T-cell (primary cell): ENCODE measurements around the gene SLC25A11. TPM values are rescaled to one million over a fixed set of nuclear protein-coding genes. Genes with fewer than 3 reads are reported as not detected.

Experiments used
- ATAC-seq, 4 experiments: fragments of 200-7000 bp in 3 of 4; fragments of 150-1000 bp in 1 of 4; cut with Tn5 transposase; replicated peaks in 1 of 4; 1 replicate in 3 of 4; 2 replicates in 1 of 4; pipeline ENCODE4 v1.10.0; 2021; ENCODE audit warnings: moderate library complexity in 3 of 4, mild to moderate bottlenecking in 2 of 4, moderate number of reproducible peaks in 1 of 4
- CTCF ChIA-PET, 2 donors: fragments of 300-600 bp; sonication (Branson Sonifier 250); formaldehyde crosslinking; loops; one replicate each; lab custom pipeline; 2022; ENCODE audit warnings: antibody characterized with exemption in 2 of 2; lab: Charles Lee
- POLR2A ChIA-PET, 2 donors: fragments of 300-600 bp; sonication (Branson Sonifier 250); formaldehyde crosslinking; loops; one replicate each; lab custom pipeline; 2022; ENCODE audit warnings: antibody characterized with exemption in 2 of 2; lab: Charles Lee
- DNase-seq, 35 experiments: peaks; one replicate each; pipeline versions ENCODE4 v3.0.0 to v3.0.0-alpha.2; 2013 to 2023
- H3K27ac ChIP-seq: one replicate; pipeline ENCODE4 v1.5.1; 2013; ENCODE audit warnings: low read length
- H3K27me3 ChIP-seq, 2 experiments: replicated peaks in 1 of 2; 1 replicate in 1 of 2; 2 replicates in 1 of 2; pipeline versions ENCODE4 v1.6.1 to v1.7.0; 2013; ENCODE audit warnings: low read length in 1 of 2, mixed read lengths in 1 of 2; ENCODE audit not compliant: control insufficient read depth in 2 of 2, insufficient read depth in 2 of 2; ENCODE audit errors: extremely low read depth in 1 of 2
- H3K36me3 ChIP-seq, 2 donors: 1 replicate in 1 of 2; 2 replicates in 1 of 2; pipeline versions ENCODE4 v1.6.1 to v1.7.0; 2013; ENCODE audit warnings: low read length in 1 of 2; ENCODE audit not compliant: control insufficient read depth in 2 of 2, insufficient read depth in 1 of 2; ENCODE audit errors: extremely low read depth in 1 of 2
- H3K4me1 ChIP-seq, 2 experiments: 1 replicate in 1 of 2; 2 replicates in 1 of 2; pipeline versions ENCODE4 v1.6.1 to v1.7.0; 2013; ENCODE audit warnings: low read length in 2 of 2, mixed read lengths in 1 of 2; ENCODE audit not compliant: insufficient read depth in 2 of 2, control insufficient read depth in 1 of 2; ENCODE audit errors: extremely low read depth in 1 of 2
- H3K4me3 ChIP-seq, 2 donors: 1 replicate in 1 of 2; 2 replicates in 1 of 2; pipeline versions ENCODE4 v1.5.1 to v1.7.0; 2013; ENCODE audit warnings: mild to moderate bottlenecking in 2 of 2, low read length in 1 of 2, moderate library complexity in 1 of 2; ENCODE audit not compliant: control insufficient read depth in 1 of 2; ENCODE audit errors: extremely low read depth in 1 of 2
- H3K9me3 ChIP-seq: 2 replicates; pipeline ENCODE4 v1.7.0; 2013
- H3K27ac Mint-ChIP-seq, 2 donors: one replicate each; pipeline ENCODE4 v1.8.0; 2020 to 2021; ENCODE audit warnings: mild to moderate bottlenecking in 2 of 2, mixed read lengths in 2 of 2
- H3K27me3 Mint-ChIP-seq, 2 donors: one replicate each; pipeline ENCODE4 v1.8.0; 2021 to 2022; ENCODE audit warnings: mixed read lengths in 2 of 2
- H3K36me3 Mint-ChIP-seq: one replicate; pipeline ENCODE4 v1.8.0; 2021; ENCODE audit warnings: mixed read lengths
- H3K4me1 Mint-ChIP-seq, 3 donors: one replicate each; pipeline ENCODE4 v1.8.0; 2020 to 2022; ENCODE audit warnings: mixed read lengths in 3 of 3, mild to moderate bottlenecking in 1 of 3
- H3K4me3 Mint-ChIP-seq, 3 donors: one replicate each; pipeline ENCODE4 v1.8.0; 2020 to 2022; ENCODE audit warnings: mild to moderate bottlenecking in 3 of 3, mixed read lengths in 3 of 3, moderate library complexity in 3 of 3
- H3K9me3 Mint-ChIP-seq, 3 donors: one replicate each; pipeline ENCODE4 v1.8.0; 2020 to 2022; ENCODE audit warnings: mixed read lengths in 3 of 3
- WGBS: methylation state at CpG from one replicate; pipeline ENCODE4 v1.1.5; 2013; ENCODE audit warnings: missing lambda C conversion rate; ENCODE audit not compliant: insufficient coverage; 5-methylcytosine and 5-hydroxymethylcytosine counted together
- total RNA-seq, 35 experiments: library from RNA in 6 of 35; stranded (reverse) in 6 of 35; fragments of 120-200 nt in 1 of 35; gene quantifications; one replicate each; pipeline versions ENCODE4 v1.2.1 to v1.2.4 and lab custom pipeline; 2013 to 2026

SLC25A11 gene, protein sequence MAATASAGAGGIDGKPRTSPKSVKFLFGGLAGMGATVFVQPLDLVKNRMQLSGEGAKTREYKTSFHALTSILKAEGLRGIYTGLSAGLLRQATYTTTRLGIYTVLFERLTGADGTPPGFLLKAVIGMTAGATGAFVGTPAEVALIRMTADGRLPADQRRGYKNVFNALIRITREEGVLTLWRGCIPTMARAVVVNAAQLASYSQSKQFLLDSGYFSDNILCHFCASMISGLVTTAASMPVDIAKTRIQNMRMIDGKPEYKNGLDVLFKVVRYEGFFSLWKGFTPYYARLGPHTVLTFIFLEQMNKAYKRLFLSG
- 10 to 100 TPM; 30.9 to 51.6 (median 47.0) TPM for total RNA-seq
- 26.9 TPM for total RNA-seq (2013)
- total RNA-seq (lab: John Stamatoyannopoulos, UW), result 13.1 to 89.8 (median 29.6) reads per million in 29 experiments

DNA sequence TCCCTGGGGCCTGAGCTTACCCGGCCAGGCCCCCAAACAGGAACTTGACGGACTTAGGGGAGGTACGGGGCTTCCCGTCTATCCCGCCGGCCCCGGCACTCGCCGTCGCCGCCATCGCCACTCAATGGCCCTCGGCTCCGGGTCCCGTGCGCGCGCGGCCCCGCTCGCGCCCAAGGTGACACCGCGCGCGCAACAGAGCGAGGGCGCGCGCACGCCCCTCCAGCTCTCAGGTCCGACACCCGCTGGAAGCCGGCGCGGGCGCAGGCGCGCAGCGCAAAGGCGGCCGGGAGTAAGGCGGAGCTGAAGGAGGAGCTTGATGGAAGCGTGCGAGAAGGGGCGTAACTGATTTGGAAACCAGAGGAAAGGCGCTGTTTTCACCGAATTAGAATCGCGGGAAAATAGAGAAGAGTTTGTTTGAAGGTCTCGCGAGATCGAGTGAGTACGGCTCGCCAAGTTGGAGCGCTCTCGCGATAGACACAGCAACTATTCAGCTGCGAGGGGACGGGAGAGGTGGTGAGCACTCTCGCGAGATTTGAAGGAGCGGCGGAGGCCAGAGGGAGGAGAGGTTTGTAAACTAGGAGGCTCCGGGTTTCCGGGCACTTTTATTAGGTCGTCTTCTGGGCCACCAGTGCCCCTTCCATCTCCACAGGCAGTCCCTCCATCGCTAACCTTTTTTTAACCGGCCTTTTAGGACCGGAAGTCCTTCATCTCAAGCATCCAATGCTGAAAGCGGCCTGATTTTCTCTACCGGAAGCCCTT lies at the start of gene SLC25A11, which contains the start of gene RNF167:
Gene SLC25A11 (minus strand): TSS at position 251 of the 759 bp plus-strand sequence. CDS start 136 bp downstream, at position 115.
Gene RNF167 (plus strand): TSS at position 473 of the 759 bp plus-strand sequence. CDS start 642 bp downstream, outside the sequence.
- ChIA-PET CTCF (interaction anchor here (0.5 to 2.0 kb wide), 10 partner anchors 9 to 230 kb away, joined by 3 to 19 read pairs (median 4); partner anchors contain the start of genes ARRB2 (in 1 of the 2), C17orf107 (in 1 of the 2), CAMTA2 (in 1 of the 2) and SPAG7 (in 1 of the 2)), POLR2A (interaction anchor here in 1 of 2 donors (0.6 to 1.5 kb wide), 3 partner anchors 8 to 37 kb away, joined by 5 to 8 read pairs (median 5); partner anchors contain the start of genes CHRNE, PFN1 and SPAG7)
- WGBS, result under 1% methylated on average over 63 of the region's 72 CpGs
- Mint-ChIP-seq H3K27me3 (no peaks in the 10 kb centered on the region), H3K36me3 (peaks cover 40% of the 10 kb centered on the region), H3K4me1 (peaks cover 63 to 73% (median 64%) of the 10 kb centered on the region in 3 donors), H3K9me3 (no peaks in the 10 kb centered on the region), H3K4me3 (peak within 1 kb of the TSS; percentile 91 to 100 (median 94)), H3K27ac (peak within 1 kb of the TSS; percentile 96 to 97)
- peak within 1 kb of the TSS; percentile 77 for H3K27ac ChIP-seq
- peak; percentile 87 to 99 (median 95) for DNase-seq
- peaks cover 31 to 61% of the 10 kb centered on the region in 2 experiments for H3K4me1 ChIP-seq
- ATAC-seq, result peak; percentile 81 to 88 (median 84)
- H3K4me3 ChIP-seq, result peak within 1 kb of the TSS; percentile 85 to 99
- peaks cover 11 to 46% of the 10 kb centered on the region in 2 donors for H3K36me3 ChIP-seq
- H3K27me3 ChIP-seq, result no peaks in the 10 kb centered on the region
- no peaks in the 10 kb centered on the region for H3K9me3 ChIP-seq

DNA sequence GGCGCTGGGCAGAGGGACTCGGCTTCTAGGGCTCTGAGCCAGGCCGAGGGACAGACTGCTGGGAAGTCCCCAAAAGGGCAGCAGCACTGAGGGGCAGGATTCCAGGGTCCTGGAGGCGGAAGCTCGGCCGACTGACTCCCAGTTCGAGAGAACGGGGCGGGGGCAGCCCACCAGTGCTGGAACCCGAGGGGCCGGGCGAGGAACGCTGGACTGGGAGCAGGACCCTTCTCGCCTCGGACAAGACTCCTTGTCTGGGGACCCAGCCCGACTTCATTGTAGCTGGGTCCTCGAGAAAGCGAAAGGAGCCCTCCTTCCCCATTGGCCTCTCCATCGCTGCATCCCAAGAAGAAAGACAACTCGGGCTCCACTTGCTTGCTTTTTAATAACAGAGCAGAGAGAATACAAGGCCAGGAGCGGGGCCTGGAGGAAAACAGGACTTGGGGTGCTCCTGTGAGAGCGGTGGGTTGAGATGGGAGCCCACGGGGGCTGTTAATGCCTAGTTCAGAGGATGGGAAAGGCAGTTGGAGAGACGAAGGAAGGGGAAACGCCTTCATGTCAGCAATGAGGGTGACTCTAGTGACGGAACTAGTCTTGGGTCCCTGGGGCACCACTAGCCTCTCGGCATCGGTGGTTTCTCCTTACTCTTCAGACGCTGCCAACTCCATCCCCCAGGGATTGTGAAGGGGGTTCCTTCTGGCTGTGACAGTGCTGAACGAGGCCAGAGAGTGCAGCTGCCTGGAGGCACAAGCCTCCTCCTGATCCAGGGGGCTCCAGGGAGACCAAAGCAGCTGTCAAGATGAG lies 48.1 kb upstream of the SLC25A11 start:
- ChIA-PET POLR2A (interaction anchor here in 1 of 2 donors (2.0 kb wide), 1 partner anchor 21 kb away, joined by 7 read pairs; the partner anchor contains the start of gene SPAG7), CTCF (interaction anchor here (0.6 to 1.6 kb wide), 3 partner anchors 21 to 48 kb away, joined by 6 to 7 read pairs (median 7); partner anchors contain the start of genes RNF167 (in 1 of the 2), SLC25A11 (in 1 of the 2) and SPAG7 (in 1 of the 2))
- ATAC-seq (peak in 3 of 4 experiments; percentile 12 to 17 (median 17)), DNase-seq (no peak)
- peak overlapping the region; percentile 70 to 89 for H3K4me3 ChIP-seq
- 2% methylated on average over 24 of the region's 30 CpGs for WGBS
- Mint-ChIP-seq H3K4me3 (peak overlapping the region; percentile 88 to 92 (median 91)), H3K9me3 (no peaks in the 10 kb centered on the region), H3K27me3 (no peaks in the 10 kb centered on the region), H3K36me3 (peaks cover 4% of the 10 kb centered on the region), H3K27ac (peak overlapping the region; percentile 89 to 96), H3K4me1 (peaks cover 37 to 42% (median 40%) of the 10 kb centered on the region in 3 donors)
- H3K36me3 ChIP-seq, result peaks cover 0 to 5% of the 10 kb centered on the region in 2 donors
- H3K9me3 ChIP-seq, result no peaks in the 10 kb centered on the region
- no peaks in the 10 kb centered on the region for H3K27me3 ChIP-seq
- peaks cover 9 to 33% of the 10 kb centered on the region in 2 experiments for H3K4me1 ChIP-seq
- peak overlapping the region; percentile 90 for H3K27ac ChIP-seq

GRCh38 chr17:4986951-4987766 lies 47.3 kb upstream of the SLC25A11 start, which contains the start of gene CAMTA2:
CAMTA2 (minus strand) TSS chr17:4987675; CDS start chr17:4986222, 1,453 bp downstream.
- Histone ChIP-seq H3K9me3 (no peaks in the 10 kb centered on the region), H3K4me1 (peaks cover 9 to 33% of the 10 kb centered on the region in 2 experiments), H3K4me3 (peak within 1 kb of the TSS; percentile 70 to 89), H3K36me3 (peaks cover 0 to 13% of the 10 kb centered on the region in 2 donors), H3K27me3 (no peaks in the 10 kb centered on the region), H3K27ac (peak within 1 kb of the TSS; percentile 90)
- ChIA-PET CTCF (interaction anchor here in 1 of 2 donors (0.8 to 1.6 kb wide), 4 partner anchors 10 to 74 kb away, joined by 3 to 7 read pairs (median 6); partner anchors contain the start of genes INCA1, KIF1C, RNF167 and SLC25A11), POLR2A (interaction anchor here in 1 of 2 donors (2.0 kb wide), 1 partner anchor 20 kb away, joined by 7 read pairs; the partner anchor contains the start of gene SPAG7)
- Mint-ChIP-seq H3K27ac (peak within 1 kb of the TSS; percentile 89 to 96), H3K9me3 (no peaks in the 10 kb centered on the region), H3K4me3 (peak within 1 kb of the TSS; percentile 88 to 92 (median 91)), H3K27me3 (no peaks in the 10 kb centered on the region), H3K36me3 (peaks cover 11% of the 10 kb centered on the region), H3K4me1 (peaks cover 37 to 44% (median 40%) of the 10 kb centered on the region in 3 donors)
- DNase-seq, result peak; percentile 69 to 91 (median 81)
- WGBS, result under 1% methylated on average over 63 of the region's 78 CpGs
- peak; percentile 91 to 93 (median 93) for ATAC-seq

GRCh38 chr17:4986403-4986802 lies 46.6 kb upstream of the SLC25A11 start:
- H3K4me3 Mint-ChIP-seq, result peak overlapping the region; percentile 88 to 92 (median 91)
- ATAC-seq (no peak), DNase-seq (no peak)
- peak overlapping the region; percentile 70 to 89 for H3K4me3 ChIP-seq
- ChIA-PET CTCF (interaction anchor here (0.5 to 1.6 kb wide), 5 partner anchors 11 to 75 kb away, joined by 3 to 7 read pairs (median 4); partner anchors contain the start of genes INCA1 (in 1 of the 2), KIF1C (in 1 of the 2), RNF167 (in 1 of the 2) and SLC25A11 (in 1 of the 2)), POLR2A (interaction anchor here in 1 of 2 donors (2.0 kb wide), 1 partner anchor 19 kb away, joined by 7 read pairs; the partner anchor contains the start of gene SPAG7)
- H3K27ac Mint-ChIP-seq, result peak overlapping the region; percentile 88 to 96
- no peaks in the 10 kb centered on the region for H3K9me3 ChIP-seq
- no peaks in the 10 kb centered on the region for H3K9me3 Mint-ChIP-seq
- H3K27ac ChIP-seq, result peak overlapping the region; percentile 90
- peaks cover 13% of the 10 kb centered on the region for H3K36me3 Mint-ChIP-seq
- peaks cover 37 to 47% (median 40%) of the 10 kb centered on the region in 3 donors for H3K4me1 Mint-ChIP-seq
- 63% methylated on average over 2 of the region's 5 CpGs for WGBS
- H3K27me3 Mint-ChIP-seq, result no peaks in the 10 kb centered on the region
- H3K36me3 ChIP-seq, result peaks cover 0 to 18% of the 10 kb centered on the region in 2 donors
- peaks cover 9 to 34% of the 10 kb centered on the region in 2 experiments for H3K4me1 ChIP-seq
- H3K27me3 ChIP-seq, result no peaks in the 10 kb centered on the region

DNA sequence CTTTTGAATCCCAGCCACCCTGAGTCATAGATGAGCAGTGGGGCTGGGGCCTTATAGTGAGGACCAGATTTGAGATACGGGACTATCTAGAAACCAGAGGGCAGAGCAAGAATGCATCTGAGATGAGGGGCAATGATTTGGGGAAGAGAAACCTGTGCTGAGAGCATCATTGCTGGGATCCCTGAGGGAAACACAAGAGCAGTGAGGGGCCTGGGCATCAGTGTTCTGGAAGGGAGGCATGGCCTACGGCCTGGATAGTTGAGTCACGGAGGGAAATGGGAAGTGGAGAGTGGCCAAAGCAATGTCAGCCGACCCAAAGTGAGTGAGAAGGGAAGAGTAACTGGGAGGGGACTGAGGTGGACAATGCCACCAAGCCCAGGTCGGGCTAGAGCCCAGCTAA lies 42.5 kb upstream of the SLC25A11 start:
- H3K27me3 ChIP-seq, result no peaks in the 10 kb centered on the region
- Mint-ChIP-seq H3K36me3 (peaks cover 27% of the 10 kb centered on the region), H3K9me3 (no peaks in the 10 kb centered on the region), H3K27ac (peak overlapping the region in 1 of 2 donors; percentile 46), H3K4me3 (no peak overlapping the region), H3K4me1 (peaks cover 28 to 41% (median 30%) of the 10 kb centered on the region in 3 donors), H3K27me3 (no peaks in the 10 kb centered on the region)
- H3K9me3 ChIP-seq, result no peaks in the 10 kb centered on the region
- DNase-seq (no peak), ATAC-seq (no peak)
- ChIA-PET CTCF (no interaction called here), POLR2A (no interaction called here)
- peaks cover 8 to 23% of the 10 kb centered on the region in 2 experiments for H3K4me1 ChIP-seq
- 90% methylated on average over 5 of the region's 5 CpGs for WGBS
- peaks cover 10 to 47% of the 10 kb centered on the region in 2 donors for H3K36me3 ChIP-seq
- no peak overlapping the region for H3K4me3 ChIP-seq
- H3K27ac ChIP-seq, result no peak overlapping the region
